H9 (cell line): Measurements from ENCODE around the gene C9. TPM values are rescaled to one million over a fixed set of nuclear protein-coding genes. Genes with fewer than 3 reads are reported as not detected.

Experiments
- DNase-seq: peaks from one replicate; pipeline ENCODE4 v3.0.0-alpha.2; 2017
- H2AFZ ChIP-seq: one replicate; pipeline ENCODE4 v1.6.1; 2013; ENCODE audit warnings: mild to moderate bottlenecking, low read length, control low read depth, moderate library complexity
- H2AK5ac ChIP-seq: 2 replicates; pipeline ENCODE4 v1.6.1; 2013; ENCODE audit warnings: low read length, control low read depth, mixed read lengths; ENCODE audit not compliant: insufficient read length
- H2BK120ac ChIP-seq: one replicate; pipeline ENCODE4 v1.6.1; 2013; ENCODE audit warnings: low read depth, mild to moderate bottlenecking, low read length, control low read depth, inconsistent platforms; ENCODE audit not compliant: poor library complexity, severe bottlenecking
- H2BK12ac ChIP-seq: 2 replicates; pipeline ENCODE4 v1.6.1; 2013; ENCODE audit warnings: low read length, control low read depth, mixed read lengths, low read depth; ENCODE audit not compliant: insufficient read length
- H2BK15ac ChIP-seq: 2 replicates; pipeline ENCODE4 v1.6.1; 2013; ENCODE audit warnings: low read depth, low read length, control low read depth
- H2BK20ac ChIP-seq: one replicate; pipeline ENCODE4 v1.6.1; 2013; ENCODE audit warnings: low read depth, mild to moderate bottlenecking, low read length, control low read depth, inconsistent platforms; ENCODE audit not compliant: poor library complexity, severe bottlenecking
- H2BK5ac ChIP-seq: 2 replicates; pipeline ENCODE4 v1.6.1; 2013; ENCODE audit warnings: low read length, control low read depth, mixed read lengths; ENCODE audit not compliant: insufficient read length
- H3K14ac ChIP-seq: 2 replicates; pipeline ENCODE4 v1.6.1; 2013; ENCODE audit warnings: low read length, control low read depth; ENCODE audit not compliant: insufficient read depth
- H3K18ac ChIP-seq: 2 replicates; pipeline ENCODE4 v1.6.1; 2013; ENCODE audit warnings: low read depth, mild to moderate bottlenecking, mixed read lengths, low read length, control low read depth; ENCODE audit not compliant: insufficient read length
- H3K23ac ChIP-seq: 2 replicates; pipeline ENCODE4 v1.6.1; 2013; ENCODE audit warnings: low read length, control low read depth, mixed read lengths, low read depth; ENCODE audit not compliant: insufficient read length
- H3K23me2 ChIP-seq: 2 replicates; pipeline ENCODE4 v1.6.1; 2013; ENCODE audit warnings: low read depth, mild to moderate bottlenecking, mixed read lengths, low read length, control low read depth; ENCODE audit not compliant: insufficient read length, poor library complexity, severe bottlenecking
- H3K27ac ChIP-seq: 2 replicates; pipeline ENCODE4 v1.5.1; 2013; ENCODE audit warnings: low read length, control low read depth, mixed read lengths, low read depth; ENCODE audit not compliant: insufficient read length
- H3K27me3 ChIP-seq: 2 replicates; pipeline ENCODE4 v1.6.1; 2013; ENCODE audit warnings: low read length, control low read depth, inconsistent platforms; ENCODE audit not compliant: insufficient read depth
- H3K4ac ChIP-seq: 2 replicates; pipeline ENCODE4 v1.6.1; 2013; ENCODE audit warnings: low read depth, mild to moderate bottlenecking, control low read depth, inconsistent platforms, low read length, moderate library complexity
- H3K4me1 ChIP-seq: 2 replicates; pipeline ENCODE4 v1.6.1; 2013; ENCODE audit warnings: low read length, control low read depth, inconsistent platforms; ENCODE audit not compliant: insufficient read depth
- H3K4me2 ChIP-seq: 2 replicates; pipeline ENCODE4 v1.6.1; 2013; ENCODE audit warnings: low read length, control low read depth, mixed read lengths; ENCODE audit not compliant: insufficient read length, insufficient read depth
- H3K56ac ChIP-seq: 2 replicates; pipeline ENCODE4 v1.6.1; 2013; ENCODE audit warnings: low read depth, mild to moderate bottlenecking, mixed read lengths, low read length, control low read depth; ENCODE audit not compliant: insufficient read length
- H3K79me1 ChIP-seq: 2 replicates; pipeline ENCODE4 v1.6.1; 2013; ENCODE audit warnings: low read depth, mild to moderate bottlenecking, moderate library complexity, low read length, control low read depth, inconsistent platforms; ENCODE audit not compliant: insufficient read depth, poor library complexity, severe bottlenecking
- H3K79me2 ChIP-seq: 2 replicates; pipeline ENCODE4 v1.6.1; 2013; ENCODE audit warnings: low read length, control low read depth, inconsistent platforms; ENCODE audit not compliant: insufficient read depth
- H3K9ac ChIP-seq: 2 replicates; pipeline ENCODE4 v1.6.1; 2013; ENCODE audit warnings: low read length, control low read depth, mixed read lengths; ENCODE audit not compliant: insufficient read length; ENCODE audit errors: extremely low read depth
- H3K9me3 ChIP-seq: one replicate; pipeline ENCODE4 v1.6.1; 2013; ENCODE audit warnings: low read depth, low read length, inconsistent platforms; ENCODE audit not compliant: control insufficient read depth
- H3T11ph ChIP-seq: one replicate; pipeline ENCODE4 v1.6.1; 2013; ENCODE audit warnings: mild to moderate bottlenecking, low read length, control low read depth, inconsistent platforms
- H4K20me1 ChIP-seq: one replicate; pipeline ENCODE4 v1.6.1; 2013; ENCODE audit not compliant: control insufficient read depth, insufficient read length, insufficient read depth
- H4K5ac ChIP-seq: 2 replicates; pipeline ENCODE4 v1.6.1; 2013; ENCODE audit warnings: low read depth, mild to moderate bottlenecking, mixed read lengths, low read length, control low read depth; ENCODE audit not compliant: insufficient read length
- H4K8ac ChIP-seq: replicated peaks from 2 replicates; pipeline ENCODE4 v1.6.1; 2013; ENCODE audit warnings: low read length, control low read depth, mixed read lengths, low read depth; ENCODE audit not compliant: insufficient read length
- H4K91ac ChIP-seq: 2 replicates; pipeline ENCODE4 v1.6.1; 2013; ENCODE audit warnings: low read depth, mild to moderate bottlenecking, moderate library complexity, mixed read lengths, low read length, control low read depth; ENCODE audit not compliant: insufficient read length
- H3K27ac Mint-ChIP-seq, 3 experiments: 2 replicates in 2 of 3; 3 replicates in 1 of 3; pipeline ENCODE4 v1.8.0; 2020 to 2021; ENCODE audit warnings: mixed read lengths in 3 of 3, mild to moderate bottlenecking in 1 of 3, moderate library complexity in 1 of 3
- H3K27me3 Mint-ChIP-seq: 2 replicates; pipeline ENCODE4 v1.8.0; 2021; ENCODE audit warnings: low read depth, mild to moderate bottlenecking, moderate library complexity, mixed read lengths
- H3K36me3 Mint-ChIP-seq, 3 experiments: 2 replicates in 2 of 3; 3 replicates in 1 of 3; pipeline ENCODE4 v1.8.0; 2020 to 2021; ENCODE audit warnings: low read depth in 3 of 3, mixed read lengths in 3 of 3; ENCODE audit not compliant: insufficient read depth in 1 of 3
- H3K4me1 Mint-ChIP-seq, 2 experiments: 2 replicates each; pipeline ENCODE4 v1.8.0; 2020; ENCODE audit warnings: mixed read lengths in 2 of 2
- H3K4me3 Mint-ChIP-seq, 2 experiments: 2 replicates in 1 of 2; 3 replicates in 1 of 2; pipeline ENCODE4 v1.8.0; 2020 to 2021; ENCODE audit warnings: mild to moderate bottlenecking in 2 of 2, mixed read lengths in 2 of 2, moderate library complexity in 1 of 2
- H3K9me3 Mint-ChIP-seq, 2 experiments: 2 replicates in 1 of 2; 3 replicates in 1 of 2; pipeline ENCODE4 v1.8.0; 2020; ENCODE audit warnings: mild to moderate bottlenecking in 2 of 2, mixed read lengths in 2 of 2, moderate library complexity in 1 of 2
- WGBS: extraction: QIAGEN DNeasy Blood & Tissue Kit; methylation state at CpG from one replicate; pipeline ENCODE4 v1.1.7; 2013; ENCODE audit warnings: missing lambda C conversion rate, low lambda C conversion rate, mixed read lengths; ENCODE audit not compliant: insufficient read length; ENCODE audit errors: extremely low coverage; 5-methylcytosine and 5-hydroxymethylcytosine counted together
- total RNA-seq: library from RNA; stranded (reverse); gene quantifications from 2 replicates; pipeline ENCODE4 v1.2.1, GENCODE V29; 2021
- TF ChIP-seq, protein P1 (sequence below): fragments of 200-600 bp; sonication (generic); conservative IDR thresholded peaks from 3 replicates; pipeline ENCODE4 v1.8.0; 2021; ENCODE audit warnings: antibody characterized with exemption, mild to moderate bottlenecking

Gene C9
- total RNA-seq, 1 experiment from 2014 or later: not detected

DNA sequence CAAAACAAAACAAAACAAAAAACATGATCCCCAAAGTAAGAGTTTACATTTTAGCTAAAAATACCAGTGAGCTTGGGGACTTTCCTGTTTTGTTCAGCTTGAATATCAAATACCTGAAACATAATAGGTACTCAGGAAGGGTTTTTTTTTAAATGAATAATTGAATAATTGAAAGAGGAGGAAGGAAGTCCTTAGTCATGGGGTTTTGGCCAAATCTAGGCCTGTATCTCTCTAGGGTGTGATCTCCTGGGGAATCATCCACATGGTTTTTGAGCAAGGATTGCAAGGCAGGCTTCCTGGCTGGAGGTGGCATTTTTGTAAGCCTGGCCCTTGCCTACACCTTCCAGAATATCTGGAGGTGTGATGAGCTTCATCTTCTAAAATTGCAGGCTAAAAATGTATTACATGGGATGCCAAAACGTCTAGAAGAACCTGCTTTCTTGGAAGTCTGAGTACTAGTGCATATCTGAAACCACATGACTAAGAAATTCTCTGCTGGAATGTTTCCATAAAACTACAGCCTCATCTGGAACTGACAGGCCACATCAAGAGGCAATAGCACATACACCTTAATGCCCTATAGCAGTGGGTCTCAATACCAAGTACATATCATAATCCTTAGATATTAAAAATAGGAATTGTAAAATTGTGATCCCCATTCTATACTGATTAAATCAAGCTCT, 10.4 kb downstream of the C9 start:
- Histone ChIP-seq H2BK12ac (no peak overlapping the region), H4K91ac (no peak overlapping the region), H3K4me2 (no peak overlapping the region), H4K8ac (no peak overlapping the region), H2BK20ac (no peak overlapping the region), H3T11ph (no peak overlapping the region), H3K23ac (no peak overlapping the region), H3K79me2 (no peaks in the 10 kb centered on the region), H2AK5ac (no peak overlapping the region), H3K27ac (no peak overlapping the region), H3K4ac (no peak overlapping the region), H2BK5ac (no peak overlapping the region), H3K9ac (no peak overlapping the region), H3K18ac (no peak overlapping the region), H3K14ac (no peak overlapping the region), H2BK15ac (no peak overlapping the region), H3K9me3 (no peaks in the 10 kb centered on the region), H3K79me1 (no peaks in the 10 kb centered on the region), H3K23me2 (no peaks in the 10 kb centered on the region), H4K20me1 (no peaks in the 10 kb centered on the region), H2BK120ac (no peak overlapping the region), H2AFZ (no peak overlapping the region), H3K27me3 (no peaks in the 10 kb centered on the region), H4K5ac (no peak overlapping the region), H3K4me1 (no peaks in the 10 kb centered on the region; the same call in 1 of the 2 replicates), H3K56ac (no peak overlapping the region)
- TF ChIP-seq, protein P1, sequence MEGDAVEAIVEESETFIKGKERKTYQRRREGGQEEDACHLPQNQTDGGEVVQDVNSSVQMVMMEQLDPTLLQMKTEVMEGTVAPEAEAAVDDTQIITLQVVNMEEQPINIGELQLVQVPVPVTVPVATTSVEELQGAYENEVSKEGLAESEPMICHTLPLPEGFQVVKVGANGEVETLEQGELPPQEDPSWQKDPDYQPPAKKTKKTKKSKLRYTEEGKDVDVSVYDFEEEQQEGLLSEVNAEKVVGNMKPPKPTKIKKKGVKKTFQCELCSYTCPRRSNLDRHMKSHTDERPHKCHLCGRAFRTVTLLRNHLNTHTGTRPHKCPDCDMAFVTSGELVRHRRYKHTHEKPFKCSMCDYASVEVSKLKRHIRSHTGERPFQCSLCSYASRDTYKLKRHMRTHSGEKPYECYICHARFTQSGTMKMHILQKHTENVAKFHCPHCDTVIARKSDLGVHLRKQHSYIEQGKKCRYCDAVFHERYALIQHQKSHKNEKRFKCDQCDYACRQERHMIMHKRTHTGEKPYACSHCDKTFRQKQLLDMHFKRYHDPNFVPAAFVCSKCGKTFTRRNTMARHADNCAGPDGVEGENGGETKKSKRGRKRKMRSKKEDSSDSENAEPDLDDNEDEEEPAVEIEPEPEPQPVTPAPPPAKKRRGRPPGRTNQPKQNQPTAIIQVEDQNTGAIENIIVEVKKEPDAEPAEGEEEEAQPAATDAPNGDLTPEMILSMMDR: no peak
- Mint-ChIP-seq H3K27me3 (no peaks in the 10 kb centered on the region), H3K36me3 (peaks cover 10 to 23% (median 16%) of the 10 kb centered on the region in 3 experiments), H3K4me1 (peaks cover 4 to 5% of the 10 kb centered on the region in 2 experiments; a peak in 1 of 4 replicates), H3K27ac (no peak overlapping the region; a peak in 1 of 7 replicates), H3K4me3 (no peak overlapping the region), H3K9me3 (peaks cover 25 to 40% of the 10 kb centered on the region in 2 experiments)
- DNase-seq: no peak
- no CpG with 5 or more reads among the region's 1 CpG for WGBS
